Umbilical cord (tissue), 2 donors: Measurements from ENCODE around the gene BRD1. TPM values are rescaled to one million over a fixed set of nuclear protein-coding genes. Genes with fewer than 3 reads are reported as not detected.
"Not testable (repeated sequence)": the region's sequence is repeated elsewhere in the genome, so short reads cannot be mapped to it uniquely, and the experiment has no call there.

Source experiments
- DNase-seq: peaks from one replicate; pipeline ENCODE4 v3.0.0-alpha.2; 2015; ENCODE audit warnings: low spot score
- total RNA-seq: library from RNA; depleted of rRNA; stranded (reverse); fragments of >200 nt; gene quantifications from one replicate; pipeline ENCODE4 v1.2.3, GENCODE V29; 2014; ENCODE audit warnings: low replicate concordance; ENCODE audit not compliant: insufficient read depth

Gene BRD1
- total RNA-seq, 1 donor from 2014 or later: 30.6 TPM

DNA sequence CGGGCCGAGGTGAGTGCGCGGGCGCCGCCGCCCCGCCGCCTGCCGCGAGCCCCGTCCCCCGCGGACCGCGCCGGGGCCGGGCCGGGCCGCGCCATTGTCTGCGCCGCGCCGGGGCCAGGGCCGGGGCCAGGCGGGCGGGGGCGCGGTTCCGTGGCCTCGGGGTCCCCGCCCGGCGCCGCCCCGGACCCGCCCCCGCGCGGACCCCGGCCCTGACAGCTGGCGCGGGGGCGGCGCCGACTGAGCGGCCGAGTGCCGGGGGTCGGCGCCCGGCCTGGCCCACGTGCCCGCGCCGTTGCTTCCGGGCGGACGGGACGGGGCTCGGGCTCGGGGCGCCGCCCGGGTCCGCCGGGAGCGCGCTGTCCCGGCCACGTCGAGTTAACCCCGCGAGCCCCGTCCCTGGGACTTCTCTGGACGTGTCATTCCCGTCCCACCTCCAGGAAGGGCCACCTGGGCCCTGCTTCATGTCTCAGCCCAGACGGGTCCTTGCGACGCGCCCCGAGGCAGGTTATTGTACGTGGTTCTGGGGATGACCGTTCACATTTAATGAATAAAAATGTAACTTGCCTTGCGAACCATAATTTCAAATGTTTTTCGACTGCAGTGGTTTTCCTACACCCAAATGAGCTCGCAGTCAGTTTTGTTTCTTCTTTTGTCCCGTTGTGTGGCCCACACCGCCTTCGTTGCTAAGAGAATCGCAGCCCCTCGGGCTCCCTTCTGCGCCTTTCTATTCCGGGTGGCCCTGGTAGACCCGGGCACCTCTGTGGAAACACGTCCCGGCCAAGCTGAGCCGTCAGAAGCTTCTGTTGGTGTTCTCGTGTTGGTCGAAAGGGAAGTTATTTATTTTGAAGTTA lies 26.5 kb upstream of the BRD1 start:
- DNase-seq: peak; percentile 36

GRCh38 chr22:49852898-49853894 lies 25.5 kb upstream of the BRD1 start, which contains the start of gene ZBED4:
Gene ZBED4, plus strand, starts transcription at chr22:49853844. Its CDS starts 29,819 bp downstream, at chr22:49883663.
- DNase-seq: peak; percentile 98

DNA sequence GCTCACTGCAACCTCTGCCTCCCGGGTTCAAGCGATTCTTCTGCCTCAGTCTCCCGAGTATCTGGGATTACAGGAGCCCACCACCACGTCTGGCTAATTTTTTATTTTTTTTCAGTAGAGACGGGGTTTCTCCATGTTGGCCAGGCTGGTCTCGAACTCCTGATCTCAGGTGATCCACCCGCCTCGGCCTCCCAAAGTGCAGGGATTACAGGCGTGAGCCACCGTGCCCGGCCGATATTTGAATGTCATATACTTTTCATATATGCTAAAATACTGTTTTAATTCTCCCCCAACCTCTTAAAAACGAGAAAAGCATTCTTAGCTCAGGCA lies 24.9 kb upstream of the BRD1 start:
- not testable (repeated sequence) for DNase-seq

GRCh38 chr22:49850959-49851802 lies 23.5 kb upstream of the BRD1 start:
- no peak for DNase-seq

- DNase-seq: no peak
These were observed 22.6 kb upstream of the BRD1 start for GRCh38 chr22:49850021-49850911.

GRCh38 chr22:49849161-49850020 lies 21.7 kb upstream of the BRD1 start:
- no peak for DNase-seq

GRCh38 chr22:49848690-49849160 lies 21.1 kb upstream of the BRD1 start:
- no peak for DNase-seq

- DNase-seq: no peak
These were observed 20.3 kb upstream of the BRD1 start for GRCh38 chr22:49847751-49848689.

GRCh38 chr22:49845666-49846459 lies 18.2 kb upstream of the BRD1 start:
- no peak for DNase-seq

DNA sequence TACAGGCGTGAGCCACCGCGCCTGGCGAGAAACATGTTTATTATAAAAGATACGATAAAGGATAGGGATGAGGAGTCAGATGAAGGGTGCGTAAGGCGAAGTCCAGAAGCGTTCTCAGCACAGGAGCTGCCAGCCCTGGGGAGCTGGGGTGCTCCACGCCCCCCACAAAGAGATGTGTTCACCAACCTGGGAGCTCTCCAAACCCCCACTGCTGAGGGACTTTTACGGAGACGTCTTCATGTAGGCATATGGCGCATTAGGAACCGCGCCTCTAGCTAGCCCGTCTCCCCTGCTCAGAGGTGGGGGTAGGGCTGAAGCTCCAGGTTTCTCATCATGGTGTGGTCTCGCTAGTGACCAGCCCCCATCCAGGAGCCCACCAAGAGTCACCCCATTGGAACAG lies 17.6 kb upstream of the BRD1 start:
- DNase-seq: no peak

- no peak for DNase-seq
These were observed 11.4 kb upstream of the BRD1 start for GRCh38 chr22:49838771-49839717.

GRCh38 chr22:49833340-49834007 lies 5.8 kb upstream of the BRD1 start:
- no peak for DNase-seq

- no peak for DNase-seq
These were observed 1.6 kb upstream of the BRD1 start for GRCh38 chr22:49829044-49829853.

DNA sequence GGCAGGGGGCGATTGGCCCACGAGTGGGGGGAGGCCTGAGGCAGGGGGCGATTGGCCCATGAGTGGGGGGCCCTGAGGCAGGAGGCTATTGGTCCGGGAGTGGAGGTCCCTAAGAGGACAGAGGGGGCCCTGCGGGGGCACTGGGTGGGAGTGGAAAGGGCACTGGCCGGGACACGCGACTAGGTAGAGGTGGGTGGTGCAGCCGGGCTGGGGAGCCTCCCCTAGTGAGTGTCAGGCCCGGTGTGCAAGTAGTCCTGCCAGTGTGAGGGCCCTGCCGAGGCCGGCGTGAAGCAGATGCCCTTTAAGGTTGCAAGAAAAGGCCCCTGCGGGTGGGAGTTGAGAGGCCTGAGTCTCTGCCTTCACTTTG lies 909 bp upstream of the BRD1 start:
- no peak for DNase-seq
